Mesenchymal stem cell (in vitro differentiated cells and primary cell): Measurements from ENCODE around the gene PDCD1LG2. TPM values are rescaled to one million over a fixed set of nuclear protein-coding genes. Genes with fewer than 3 reads are reported as not detected.
"Not testable (repeated sequence)": the region's sequence is repeated elsewhere in the genome, so short reads cannot be mapped to it uniquely, and the experiment has no call there.

Experiments used
- DNase-seq: peaks from one replicate; pipeline ENCODE4 v3.0.0-alpha.2; 2013
- H2AFZ ChIP-seq: one replicate; pipeline ENCODE4 v1.6.1; 2013; ENCODE audit warnings: low read depth, mild to moderate bottlenecking, control low read depth, inconsistent platforms, low read length, moderate library complexity
- H2AK5ac ChIP-seq: 2 replicates; pipeline ENCODE4 v1.6.1; 2013; ENCODE audit warnings: low read length, moderate library complexity, mild to moderate bottlenecking, inconsistent platforms; ENCODE audit not compliant: severe bottlenecking
- H2BK120ac ChIP-seq: one replicate; pipeline ENCODE4 v1.6.1; 2013; ENCODE audit warnings: low read depth, mild to moderate bottlenecking, inconsistent platforms, low read length, moderate library complexity
- H2BK12ac ChIP-seq, 2 experiments: one replicate each; pipeline ENCODE4 v1.6.1; 2013; ENCODE audit warnings: inconsistent platforms in 2 of 2, low read length in 2 of 2, mild to moderate bottlenecking in 2 of 2, moderate library complexity in 2 of 2, control low read depth in 1 of 2
- H2BK15ac ChIP-seq: one replicate; pipeline ENCODE4 v1.6.1; 2013; ENCODE audit warnings: mild to moderate bottlenecking, low read depth, inconsistent platforms; ENCODE audit not compliant: poor library complexity, severe bottlenecking
- H2BK5ac ChIP-seq: 2 replicates; pipeline ENCODE4 v1.6.1; 2013; ENCODE audit warnings: low read depth, mild to moderate bottlenecking, low read length, control low read depth, inconsistent platforms; ENCODE audit not compliant: poor library complexity, severe bottlenecking
- H3K14ac ChIP-seq, 2 experiments: one replicate each; pipeline ENCODE4 v1.6.1; 2013; ENCODE audit warnings: inconsistent platforms in 2 of 2, low read length in 2 of 2, control low read depth in 1 of 2, mild to moderate bottlenecking in 1 of 2, moderate library complexity in 1 of 2
- H3K18ac ChIP-seq, 2 experiments: one replicate each; pipeline ENCODE4 v1.6.1; 2013; ENCODE audit warnings: inconsistent platforms in 2 of 2, low read length in 2 of 2, control low read depth in 1 of 2, low read depth in 1 of 2, mild to moderate bottlenecking in 1 of 2
- H3K23ac ChIP-seq, 2 experiments: one replicate each; pipeline ENCODE4 v1.6.1; 2013; ENCODE audit warnings: inconsistent platforms in 2 of 2, low read length in 2 of 2, mild to moderate bottlenecking in 2 of 2, moderate library complexity in 2 of 2, control low read depth in 1 of 2
- H3K27ac ChIP-seq: 2 replicates; pipeline ENCODE4 v1.5.1; 2013; ENCODE audit warnings: mild to moderate bottlenecking, moderate library complexity, low read length, control low read depth, inconsistent platforms; ENCODE audit not compliant: poor library complexity, severe bottlenecking
- H3K27me3 ChIP-seq, 2 experiments: 2 replicates each; pipeline versions ENCODE4 v1.6.1 to v1.7.0; 2013; ENCODE audit warnings: low read length in 2 of 2, mild to moderate bottlenecking in 2 of 2, moderate library complexity in 2 of 2, control low read depth in 1 of 2, inconsistent platforms in 1 of 2; ENCODE audit not compliant: control insufficient read depth in 1 of 2, insufficient read depth in 1 of 2
- H3K36me3 ChIP-seq, 2 experiments: 2 replicates each; pipeline versions ENCODE4 v1.6.1 to v1.7.0; 2013; ENCODE audit warnings: low read length in 2 of 2, control low read depth in 1 of 2, inconsistent platforms in 1 of 2, low read depth in 1 of 2, mild to moderate bottlenecking in 1 of 2; ENCODE audit not compliant: insufficient read depth in 2 of 2, control insufficient read depth in 1 of 2
- H3K4ac ChIP-seq, 2 experiments: one replicate each; pipeline ENCODE4 v1.6.1; 2013; ENCODE audit warnings: inconsistent platforms in 2 of 2, low read length in 2 of 2, mild to moderate bottlenecking in 2 of 2, moderate library complexity in 2 of 2, control low read depth in 1 of 2, low read depth in 1 of 2
- H3K4me1 ChIP-seq: 2 replicates; pipeline ENCODE4 v1.6.1; 2013; ENCODE audit warnings: low read depth, low read length, control low read depth; ENCODE audit not compliant: control insufficient read depth, insufficient read depth
- H3K4me2 ChIP-seq: 2 replicates; pipeline ENCODE4 v1.6.1; 2013; ENCODE audit warnings: low read length, mild to moderate bottlenecking, inconsistent platforms; ENCODE audit not compliant: poor library complexity, severe bottlenecking
- H3K4me3 ChIP-seq, 2 experiments: 2 replicates each; pipeline versions ENCODE4 v1.5.1 to v1.7.0; 2013; ENCODE audit warnings: low read length in 2 of 2, mild to moderate bottlenecking in 2 of 2, control low read depth in 1 of 2, low read depth in 1 of 2; ENCODE audit not compliant: insufficient read depth in 1 of 2
- H3K79me1 ChIP-seq: replicated peaks from 2 replicates; pipeline ENCODE4 v1.6.1; 2013; ENCODE audit warnings: mild to moderate bottlenecking, control low read depth, low read length, inconsistent platforms; ENCODE audit not compliant: poor library complexity, severe bottlenecking
- H3K9ac ChIP-seq: 2 replicates; pipeline ENCODE4 v1.7.0; 2013; ENCODE audit warnings: mild to moderate bottlenecking, low read length, moderate library complexity
- H3K9me3 ChIP-seq: 2 replicates; pipeline ENCODE4 v1.7.0; 2013; ENCODE audit warnings: mild to moderate bottlenecking, low read length; ENCODE audit not compliant: control insufficient read depth
- H4K8ac ChIP-seq: one replicate; pipeline ENCODE4 v1.6.1; 2013; ENCODE audit warnings: inconsistent platforms, mild to moderate bottlenecking, low read length, moderate library complexity
- H4K91ac ChIP-seq: one replicate; pipeline ENCODE4 v1.6.1; 2013; ENCODE audit warnings: mild to moderate bottlenecking, low read length, inconsistent platforms
- WGBS: methylation state at CpG from one replicate; pipeline ENCODE4 v1.1.7; 2013; ENCODE audit warnings: mixed read lengths; 5-methylcytosine and 5-hydroxymethylcytosine counted together
- polyA plus RNA-seq, 2 experiments: library from polyadenylated mRNA; stranded (reverse); fragments of 200-250 nt; gene quantifications; one replicate each; pipeline ENCODE4 v1.2.3, GENCODE V29; 2013

PDCD1LG2 gene
- polyA plus RNA-seq (2013, experiment 1 of 2), result 15.2 TPM
- polyA plus RNA-seq (2013, experiment 2 of 2), result 15.5 TPM

DNA sequence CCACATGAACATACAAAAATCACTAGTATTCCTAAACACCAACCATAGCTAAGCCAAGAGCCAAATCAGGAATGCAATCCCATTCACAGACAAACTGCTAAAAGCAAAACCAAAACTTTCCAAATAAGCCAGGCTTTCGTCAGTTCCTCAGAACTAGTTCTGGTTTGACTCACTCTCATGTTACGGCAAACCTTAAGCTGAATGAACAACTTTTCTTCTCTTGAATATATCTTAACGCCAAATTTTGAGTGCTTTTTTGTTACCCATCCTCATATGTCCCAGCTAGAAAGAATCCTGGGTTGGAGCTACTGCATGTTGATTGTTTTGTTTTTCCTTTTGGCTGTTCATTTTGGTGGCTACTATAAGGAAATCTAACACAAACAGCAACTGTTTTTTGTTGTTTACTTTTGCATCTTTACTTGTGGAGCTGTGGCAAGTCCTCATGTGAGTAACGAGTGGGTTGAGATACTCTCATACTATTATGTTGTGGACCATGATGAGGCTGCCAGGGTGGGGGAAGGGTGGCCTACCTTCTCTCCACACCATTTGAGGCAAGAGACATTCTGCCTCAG is at the start of gene PDCD1LG2:
PDCD1LG2 (plus strand) TSS at position 172 of the 572 bp plus-strand sequence. CDS start 12,016 bp downstream, outside the sequence.
- H3K4me1 ChIP-seq, result peaks cover 10% of the 10 kb centered on the region
- H2BK15ac ChIP-seq, result no peak within 1 kb of the TSS
- H3K4me2 ChIP-seq, result peak within 1 kb of the TSS; percentile 18
- WGBS, result 0% methylated on average over 3 of the region's 4 CpGs
- no peak within 1 kb of the TSS for H3K23ac ChIP-seq
- no peaks in the 10 kb centered on the region for H3K27me3 ChIP-seq
- H3K36me3 ChIP-seq, result no peaks in the 10 kb centered on the region
- H3K14ac ChIP-seq, result no peak within 1 kb of the TSS
- H2AK5ac ChIP-seq, result peak within 1 kb of the TSS; percentile 25
- H3K18ac ChIP-seq, result peak within 1 kb of the TSS; percentile 70 to 81
- peak within 1 kb of the TSS in 1 of 2 experiments; percentile 84 for H3K4me3 ChIP-seq
- peak within 1 kb of the TSS; percentile 93 for H3K9ac ChIP-seq
- peak within 1 kb of the TSS; percentile 96 for H4K8ac ChIP-seq
- H4K91ac ChIP-seq, result peak within 1 kb of the TSS; percentile 74
- peak within 1 kb of the TSS; percentile 2 for H2AFZ ChIP-seq
- peak within 1 kb of the TSS; percentile 57 to 84 for H3K4ac ChIP-seq
- peak within 1 kb of the TSS; percentile 81 for H2BK5ac ChIP-seq
- peak within 1 kb of the TSS; percentile 91 for H3K27ac ChIP-seq
- H3K79me1 ChIP-seq, result peaks cover 8% of the 10 kb centered on the region
- peak within 1 kb of the TSS; percentile 81 to 100 for H2BK12ac ChIP-seq
- DNase-seq, result peak; percentile 89
- H3K9me3 ChIP-seq, result no peaks in the 10 kb centered on the region
- peak within 1 kb of the TSS; percentile 81 for H2BK120ac ChIP-seq

DNA sequence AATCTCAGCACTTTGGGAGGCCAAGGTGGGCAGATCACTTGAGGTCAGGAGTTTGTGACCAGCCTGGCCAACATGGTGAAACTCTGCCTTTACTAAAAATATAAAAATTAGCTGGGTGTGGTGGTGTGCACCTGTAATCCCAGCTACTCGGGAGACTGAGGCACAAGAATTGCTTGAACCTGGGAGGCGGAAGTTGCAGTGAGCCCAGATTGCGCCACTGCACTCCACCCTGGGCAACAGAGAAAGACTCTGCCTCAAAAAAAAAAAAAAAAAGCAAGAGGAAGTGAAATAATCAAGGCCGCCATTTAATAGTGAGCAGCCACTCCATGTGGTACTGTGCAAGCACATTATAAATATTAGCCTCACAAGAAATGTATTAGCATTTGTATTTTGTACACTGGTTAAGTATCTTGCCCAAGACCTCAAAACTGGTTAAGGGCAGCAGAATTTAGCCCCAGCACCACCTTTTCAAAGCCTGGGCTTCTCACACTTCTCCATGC is 45.5 kb upstream of the PDCD1LG2 start:
- not testable (repeated sequence) for H3K14ac ChIP-seq, DNase-seq, H2AK5ac ChIP-seq, H3K79me1 ChIP-seq, H3K4me1 ChIP-seq, H2AFZ ChIP-seq, H3K27ac ChIP-seq, H3K4ac ChIP-seq, H3K27me3 ChIP-seq, H2BK15ac ChIP-seq, H3K18ac ChIP-seq, H2BK120ac ChIP-seq, H3K23ac ChIP-seq, H3K4me2 ChIP-seq, H4K8ac ChIP-seq, H4K91ac ChIP-seq, H3K9ac ChIP-seq, H3K9me3 ChIP-seq, H2BK5ac ChIP-seq, H3K4me3 ChIP-seq, H2BK12ac ChIP-seq, H3K36me3 ChIP-seq
- 100% methylated on average over 3 of the region's 4 CpGs for WGBS

- Histone ChIP-seq H3K27me3 (no peaks in the 10 kb centered on the region), H2BK12ac (no peak overlapping the region), H3K4ac (no peak overlapping the region), H3K9ac (no peak overlapping the region), H3K4me2 (no peak overlapping the region), H3K36me3 (peaks cover 0 to 4% of the 10 kb centered on the region in 2 experiments), H4K91ac (no peak overlapping the region), H3K9me3 (no peaks in the 10 kb centered on the region), H2BK15ac (no peak overlapping the region), H3K18ac (no peak overlapping the region), H2BK120ac (no peak overlapping the region), H3K27ac (no peak overlapping the region), H3K14ac (no peak overlapping the region), H2BK5ac (no peak overlapping the region), H2AFZ (no peak overlapping the region), H3K4me3 (no peak overlapping the region), H3K23ac (no peak overlapping the region), H3K79me1 (no peaks in the 10 kb centered on the region), H2AK5ac (no peak overlapping the region), H4K8ac (no peak overlapping the region), H3K4me1 (no peaks in the 10 kb centered on the region)
- DNase-seq, result no peak
- WGBS, result no CpG with 5 or more reads among the region's 1 CpG
These were observed 44.3 kb upstream of the PDCD1LG2 start for GRCh38 chr9:5466005-5466404.

GRCh38 chr9:5466766-5467165 is 43.6 kb upstream of the PDCD1LG2 start:
- Histone ChIP-seq H2AK5ac (no peak overlapping the region), H4K91ac (peak overlapping the region; percentile 43), H3K18ac (no peak overlapping the region), H2AFZ (no peak overlapping the region), H3K9me3 (no peaks in the 10 kb centered on the region), H3K23ac (no peak overlapping the region), H3K14ac (no peak overlapping the region), H3K27ac (no peak overlapping the region), H3K4me2 (no peak overlapping the region), H2BK120ac (no peak overlapping the region), H3K4ac (no peak overlapping the region), H2BK5ac (no peak overlapping the region), H2BK15ac (no peak overlapping the region), H3K4me3 (no peak overlapping the region), H4K8ac (no peak overlapping the region), H3K36me3 (peaks cover 0 to 4% of the 10 kb centered on the region in 2 experiments), H2BK12ac (no peak overlapping the region), H3K9ac (no peak overlapping the region), H3K4me1 (no peaks in the 10 kb centered on the region), H3K27me3 (no peaks in the 10 kb centered on the region), H3K79me1 (no peaks in the 10 kb centered on the region)
- DNase-seq, result no peak
- 60% methylated on average over 1 of the region's 2 CpGs for WGBS
